ENCODE data around the gene TTYH2.

DNA sequence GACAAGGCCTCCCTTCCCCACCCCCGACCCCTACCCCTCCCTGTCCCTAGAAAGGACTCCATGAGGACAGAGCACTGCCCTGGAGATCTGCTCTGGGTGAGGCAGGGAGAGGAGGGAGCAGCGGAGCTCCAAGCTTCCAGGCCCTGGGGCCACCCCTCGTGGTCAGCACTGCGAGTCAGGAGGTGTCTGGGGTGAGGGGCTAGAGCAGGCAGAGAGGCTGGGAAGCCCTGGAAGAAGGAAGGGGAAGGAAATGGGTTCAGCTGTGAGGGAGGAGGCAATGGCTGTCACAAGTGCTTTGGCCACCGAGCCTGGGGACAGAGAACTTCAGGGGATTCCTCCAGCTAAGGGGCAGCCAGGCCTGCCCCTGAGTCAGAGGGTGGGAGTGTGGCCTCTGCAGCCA lies 32.5 kb downstream of the TTYH2 start:
- TF ChIP-seq CTCF (IDR thresholded peaks at IDR 0.05; ENCODE audit: insufficient read depth, low read length, poor library complexity, severe bottlenecking) (no peak), EZH2phosphoT487 (conservative IDR thresholded peaks at IDR 0.05; ENCODE audit: low read length) (no peak)
